ENCODE data around the gene MRPS18A. TPM values are rescaled to one million over a fixed set of nuclear protein-coding genes. Genes with fewer than 3 reads are reported as not detected.
A peak's percentile ranks its signal among the peaks of the same experiment; 100 is the strongest.

The MRPS18A gene
- total and polyA plus RNA-seq, 2 donors from 2014 or later: 36.4 to 103 TPM

DNA sequence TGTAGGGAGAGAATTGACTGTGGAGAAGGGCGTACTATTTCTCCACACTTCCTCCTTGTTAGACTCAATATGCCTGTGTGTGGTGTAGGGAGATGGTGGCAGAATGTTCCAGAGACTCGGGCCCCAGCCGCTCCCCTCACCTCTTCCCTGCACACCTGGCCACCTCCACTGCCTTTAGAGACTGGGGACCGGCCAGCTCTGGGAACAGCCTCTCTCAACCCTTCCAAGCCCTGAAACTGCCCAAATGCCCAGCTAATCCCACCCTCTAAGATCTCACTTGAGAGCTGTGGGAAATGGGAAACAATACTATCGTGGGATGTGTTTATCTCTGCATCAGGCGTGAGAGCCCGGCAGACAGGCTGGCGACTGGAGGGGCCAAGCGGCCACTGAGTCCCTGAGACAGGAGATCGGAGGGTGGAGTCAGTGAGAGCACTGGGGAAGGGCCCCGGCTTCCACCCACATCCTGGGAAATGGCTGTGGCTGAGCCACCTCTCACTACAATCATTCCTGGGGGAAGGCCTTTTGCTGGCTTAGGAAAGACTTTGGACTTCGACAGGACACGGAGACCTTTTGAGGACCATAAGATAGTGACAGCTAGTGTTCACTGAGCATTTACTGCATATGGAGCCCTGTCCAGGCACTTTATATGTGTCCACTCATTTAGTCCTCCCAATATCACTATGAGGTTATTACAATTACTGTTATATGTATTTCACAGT lies 31.0 kb upstream of the MRPS18A start:
- intact Hi-C loops (cut with DNase I): no loop called here
- DNase-seq (peak in 1 of 5 donors; percentile 35), FAIRE-seq (no peak)
- H3K36me3 ChIP-seq (ENCODE audit: control insufficient read depth in 2 of 3, insufficient read depth in 3 of 3, low read length in 3 of 3): no peaks in the 10 kb centered on the region
- H3K9ac ChIP-seq (ENCODE audit: low read length in 3 of 3): no peak overlapping the region
- no peak for TF ChIP-seq CTCF (IDR thresholded peaks at IDR 0.05; ENCODE audit: borderline replicate concordance, extremely low read depth, insufficient read depth)
- H3K4me3 ChIP-seq (ENCODE audit: low read length in 3 of 3): no peak overlapping the region
- no peaks in the 10 kb centered on the region for H3K9me3 ChIP-seq (ENCODE audit: control insufficient read depth in 2 of 3, insufficient read depth in 1 of 3, low read length in 3 of 3)
- H3K4me1 ChIP-seq (ENCODE audit: control insufficient read depth in 2 of 3, insufficient read depth in 2 of 3, low read depth in 1 of 3, low read length in 3 of 3): peaks cover 0 to 4% (median 0%) of the 10 kb centered on the region in 3 donors
- H3K27me3 ChIP-seq (ENCODE audit: control insufficient read depth, insufficient read depth, low read length): no peaks in the 10 kb centered on the region
- peak overlapping the region; percentile 51 to 74 for H3K27ac ChIP-seq (ENCODE audit: low read depth in 2 of 2, low read length in 2 of 2)

- DNase-seq: peak in 1 of 5 donors; percentile 67
- FAIRE-seq: no peak
- H3K27ac ChIP-seq (ENCODE audit: low read depth in 2 of 2, low read length in 2 of 2): peak overlapping the region; percentile 67 to 74
Measured at GRCh38 chr6:43717822-43718221, 30.2 kb upstream of the MRPS18A start.

DNA sequence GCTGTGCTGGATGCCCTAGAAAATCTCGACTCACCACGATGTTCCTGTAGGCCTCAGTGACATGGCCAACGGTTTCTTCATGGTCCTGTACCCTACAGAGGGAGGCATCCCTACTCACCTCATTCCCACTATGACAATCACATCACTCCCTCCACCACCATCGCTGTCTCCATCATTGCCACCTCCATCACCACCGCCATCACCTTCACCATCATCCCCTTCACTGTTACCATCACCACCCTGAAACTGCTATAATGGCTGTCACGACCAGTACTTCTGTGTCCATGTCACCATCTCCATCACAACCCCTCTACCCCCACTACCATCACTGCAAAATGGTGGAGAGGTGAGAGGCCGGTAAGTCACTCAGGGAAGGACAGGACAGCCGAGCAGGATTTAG lies 29.8 kb upstream of the MRPS18A start:
- intact Hi-C loops (cut with DNase I): no loop called here
- no peak overlapping the region for H3K9ac ChIP-seq (ENCODE audit: low read length in 3 of 3)
- peak overlapping the region in 1 of 2 donors; percentile 67 for H3K27ac ChIP-seq (ENCODE audit: low read depth in 2 of 2, low read length in 2 of 2)
- H3K9me3 ChIP-seq (ENCODE audit: control insufficient read depth in 2 of 3, insufficient read depth in 1 of 3, low read length in 3 of 3): no peaks in the 10 kb centered on the region
- no peak overlapping the region for H3K4me3 ChIP-seq (ENCODE audit: low read length in 3 of 3)
- H3K36me3 ChIP-seq (ENCODE audit: control insufficient read depth in 2 of 3, insufficient read depth in 3 of 3, low read length in 3 of 3): no peaks in the 10 kb centered on the region
- no peak for TF ChIP-seq CTCF (IDR thresholded peaks at IDR 0.05; ENCODE audit: borderline replicate concordance, extremely low read depth, insufficient read depth)
- no peaks in the 10 kb centered on the region for H3K27me3 ChIP-seq (ENCODE audit: control insufficient read depth, insufficient read depth, low read length)
- FAIRE-seq (no peak), DNase-seq (no peak)
- H3K4me1 ChIP-seq (ENCODE audit: control insufficient read depth in 2 of 3, insufficient read depth in 2 of 3, low read depth in 1 of 3, low read length in 3 of 3): peaks cover 0 to 4% (median 0%) of the 10 kb centered on the region in 3 donors

More at GRCh38 chr6:43717822-43718221, 30.2 kb upstream of the MRPS18A start:
- TF ChIP-seq CTCF (IDR thresholded peaks at IDR 0.05; ENCODE audit: borderline replicate concordance, extremely low read depth, insufficient read depth): no peak
- Histone ChIP-seq H3K4me3 (ENCODE audit: low read length in 3 of 3) (no peak overlapping the region), H3K9me3 (ENCODE audit: control insufficient read depth in 2 of 3, insufficient read depth in 1 of 3, low read length in 3 of 3) (no peaks in the 10 kb centered on the region), H3K36me3 (ENCODE audit: control insufficient read depth in 2 of 3, insufficient read depth in 3 of 3, low read length in 3 of 3) (no peaks in the 10 kb centered on the region), H3K9ac (ENCODE audit: low read length in 3 of 3) (no peak overlapping the region), H3K27me3 (ENCODE audit: control insufficient read depth, insufficient read depth, low read length) (no peaks in the 10 kb centered on the region), H3K4me1 (ENCODE audit: control insufficient read depth in 2 of 3, insufficient read depth in 2 of 3, low read depth in 1 of 3, low read length in 3 of 3) (peaks cover 0 to 4% (median 0%) of the 10 kb centered on the region in 3 donors)
- intact Hi-C loops (cut with DNase I): no loop called here

Measured in kidney (tissue), 14 donors.